Epidermal melanocyte (primary cell): ENCODE measurements around the gene RUFY4.

ENCODE experiments used
- DNase-seq: peaks from one replicate; pipeline ENCODE4 v3.0.0; 2011; ENCODE audit warnings: low spot score; ENCODE audit not compliant: insufficient read length

The RUFY4 gene

GRCh38 chr2:218060118-218060517 is 8.9 kb upstream of the RUFY4 start:
- DNase-seq, result no peak

GRCh38 chr2:218060950-218061660 is 7.9 kb upstream of the RUFY4 start:
- no peak for DNase-seq

- no peak for DNase-seq
Measured at GRCh38 chr2:218063486-218063885, 5.6 kb upstream of the RUFY4 start.

GRCh38 chr2:218063896-218064295 is 5.2 kb upstream of the RUFY4 start:
- DNase-seq, result no peak

- DNase-seq, result no peak
Measured at GRCh38 chr2:218065239-218066006, 3.6 kb upstream of the RUFY4 start.

- DNase-seq, result no peak
Measured at GRCh38 chr2:218066926-218067515, 2.0 kb upstream of the RUFY4 start.

- DNase-seq, result no peak
Measured at GRCh38 chr2:218067523-218067922, 1.5 kb upstream of the RUFY4 start.

GRCh38 chr2:218069606-218070300 is 700 bp downstream of the RUFY4 start:
- no peak for DNase-seq

- DNase-seq, result no peak
Measured at GRCh38 chr2:218070587-218070986, 1.5 kb downstream of the RUFY4 start.

GRCh38 chr2:218071218-218071937 is 2.3 kb downstream of the RUFY4 start:
- no peak for DNase-seq

GRCh38 chr2:218072002-218072401 is 2.9 kb downstream of the RUFY4 start:
- no peak for DNase-seq

GRCh38 chr2:218072478-218073024 is 3.5 kb downstream of the RUFY4 start:
- no peak for DNase-seq

- DNase-seq, result no peak
Measured at GRCh38 chr2:218073185-218073584, 4.1 kb downstream of the RUFY4 start.

- no peak for DNase-seq
Measured at GRCh38 chr2:218074031-218074430, 5.0 kb downstream of the RUFY4 start.

GRCh38 chr2:218075975-218076811 is 7.1 kb downstream of the RUFY4 start:
- DNase-seq, result no peak

- no peak for DNase-seq
Measured at GRCh38 chr2:218077464-218078216, 8.6 kb downstream of the RUFY4 start.

- no peak for DNase-seq
Measured at GRCh38 chr2:218079943-218080913, 11.2 kb downstream of the RUFY4 start.

- DNase-seq, result no peak
Measured at GRCh38 chr2:218081063-218081462, 12.0 kb downstream of the RUFY4 start.
